A549 (cell line): ENCODE results near the gene CPLX1. TPM values are rescaled to one million over a fixed set of nuclear protein-coding genes. Genes with fewer than 3 reads are reported as not detected.

Source experiments
- ATAC-seq, 2 experiments: fragments of 200-7000 bp in 1 of 2; fragments of >200 bp in 1 of 2; cut with Nextera tagmentation in 1 of 2; cut with Tn5 transposase in 1 of 2; 3 replicates each; pipeline versions ENCODE4 v1.8.0 to v1.9.1; 2018 to 2020; ENCODE audit warnings: mild to moderate bottlenecking in 1 of 2, moderate library complexity in 1 of 2
- CTCF ChIA-PET: fragments of 300-600 bp; sonication (Branson Sonifier 250); formaldehyde crosslinking; extraction: SDS; loops from one replicate; lab custom pipeline; 2021; ENCODE audit warnings: antibody characterized with exemption, inconsistent platforms; lab: Yijun Ruan, JAX
- POLR2A ChIA-PET: fragments of 350-600 bp; formaldehyde crosslinking; extraction: SDS; loops from one replicate; lab custom pipeline; 2021; ENCODE audit warnings: antibody characterized with exemption, inconsistent platforms; lab: Yijun Ruan, JAX
- DNase-seq, 2 experiments: peaks; one replicate each; pipeline versions ENCODE4 v3.0.0 to v3.0.0-alpha.2; 2011 to 2016; ENCODE audit warnings: low read depth in 1 of 2, low spot score in 1 of 2
- FAIRE-seq: peaks from 2 replicates; lab custom pipeline; 2011; peaks lifted over from hg19 to GRCh38; lab: Jason Lieb, UNC
- H3K27ac ChIP-seq, 2 experiments: fragments of >200 bp; sonication (Bioruptor Twin); formaldehyde crosslinking; 3 replicates each; pipeline ENCODE4 v1.5.1; 2016 to 2017
- H3K4me1 ChIP-seq: fragments of >200 bp; sonication (Bioruptor Twin); formaldehyde crosslinking; 3 replicates; pipeline ENCODE4 v1.6.1; 2016
- H3K4me2 ChIP-seq: fragments of >200 bp; sonication (Bioruptor Twin); formaldehyde crosslinking; 3 replicates; pipeline ENCODE4 v1.6.1; 2016
- H3K4me3 ChIP-seq: fragments of >200 bp; sonication (Bioruptor Twin); formaldehyde crosslinking; 3 replicates; pipeline ENCODE4 v1.5.1; 2016
- H3K9me3 ChIP-seq: fragments of >200 bp; sonication (Bioruptor Twin); formaldehyde crosslinking; 3 replicates; pipeline ENCODE4 v1.6.1; 2016
- BHLHE40 ChIP-seq: IDR thresholded peaks from 2 replicates; pipeline ENCODE4 v1.6.1; 2012; ENCODE audit warnings: low read depth, low read length, inconsistent platforms
- CBX2 ChIP-seq: fragments of 200-600 bp; sonication (generic); IDR thresholded peaks from 2 replicates; pipeline ENCODE4 v1.6.1; 2016; ENCODE audit warnings: low read depth, mild to moderate bottlenecking, borderline replicate concordance
- CBX8 ChIP-seq: fragments of 200-600 bp; sonication (generic); IDR thresholded peaks from 2 replicates; pipeline ENCODE4 v1.6.1; 2016
- CEBPB ChIP-seq, 2 experiments: fragments of >200 bp in 1 of 2; sonication (Bioruptor Twin) in 1 of 2; formaldehyde crosslinking in 1 of 2; IDR thresholded peaks; 2 replicates each; pipeline ENCODE4 v1.6.1; 2012 to 2016
- CHD2 ChIP-seq: fragments of 150-350 bp; IDR thresholded peaks from 2 replicates; pipeline ENCODE4 v1.6.1; 2014; ENCODE audit warnings: low read length; ENCODE audit not compliant: partially characterized antibody
- CHD4 ChIP-seq: fragments of 200-600 bp; sonication (generic); IDR thresholded peaks from 2 replicates; pipeline ENCODE4 v1.6.1; 2016; ENCODE audit warnings: antibody characterized with exemption, mild to moderate bottlenecking, borderline replicate concordance
- EHMT2 ChIP-seq: fragments of 200-600 bp; sonication (generic); IDR thresholded peaks from 2 replicates; pipeline ENCODE4 v1.6.1; 2016; ENCODE audit warnings: antibody characterized with exemption, low read depth, mild to moderate bottlenecking, moderate library complexity
- ELK1 ChIP-seq: fragments of 150-350 bp; IDR thresholded peaks from 2 replicates; pipeline ENCODE4 v1.6.1; 2014; ENCODE audit warnings: low read depth, mild to moderate bottlenecking, low read length
- FOSL2 ChIP-seq, 2 experiments: fragments of 450-650 bp in 1 of 2; fragments of >200 bp in 1 of 2; sonication (Bioruptor Twin) in 1 of 2; formaldehyde crosslinking; IDR thresholded peaks; 2 replicates each; pipeline versions ENCODE4 v1.5.0 to v1.6.1; 2016 to 2020; ENCODE audit warnings: mild to moderate bottlenecking in 1 of 2, moderate library complexity in 1 of 2
- FOXS1 ChIP-seq: fragments of 250-450 bp; sonication (Bioruptor Pico); IDR thresholded peaks from 2 replicates; pipeline ENCODE4 v1.5.0; 2020; ENCODE audit warnings: mild to moderate bottlenecking, moderate library complexity
- GATA3 ChIP-seq: IDR thresholded peaks from 2 replicates; pipeline ENCODE4 v1.6.1; 2012; ENCODE audit warnings: borderline replicate concordance
- HDAC2 ChIP-seq: fragments of 200-600 bp; sonication (generic); IDR thresholded peaks from 2 replicates; pipeline ENCODE4 v1.6.1; 2016
- HEYL ChIP-seq: fragments of 250-450 bp; sonication (Bioruptor Pico); IDR thresholded peaks from 2 replicates; pipeline ENCODE4 v1.8.0; 2021; ENCODE audit warnings: mild to moderate bottlenecking, moderate library complexity
- HOXA7 ChIP-seq: fragments of 250-450 bp; sonication (Bioruptor Pico); IDR thresholded peaks from 2 replicates; pipeline ENCODE4 v1.5.0; 2020; ENCODE audit warnings: mild to moderate bottlenecking, moderate library complexity
- HOXB13 ChIP-seq: fragments of 250-450 bp; sonication (Bioruptor Pico); IDR thresholded peaks from 2 replicates; pipeline ENCODE4 v1.5.0; 2020; ENCODE audit warnings: low read depth, mild to moderate bottlenecking, moderate library complexity
- JUN ChIP-seq, 2 experiments: fragments of >200 bp; sonication (Bioruptor Twin); formaldehyde crosslinking; IDR thresholded peaks; 2 replicates in 1 of 2; 3 replicates in 1 of 2; pipeline ENCODE4 v1.6.1; 2016 to 2017
- KDM5A ChIP-seq: fragments of 200-600 bp; sonication (generic); IDR thresholded peaks from 2 replicates; pipeline ENCODE4 v1.6.1; 2016; ENCODE audit warnings: antibody characterized with exemption, mild to moderate bottlenecking
- MAZ ChIP-seq: fragments of 150-350 bp; IDR thresholded peaks from 2 replicates; pipeline ENCODE4 v1.6.1; 2014; ENCODE audit warnings: antibody characterized with exemption, low read depth, low read length, borderline replicate concordance
- NFE2L2 ChIP-seq: fragments of 150-350 bp; conservative IDR thresholded peaks from 2 replicates; pipeline ENCODE4 v1.6.1; 2014; ENCODE audit warnings: low read length
- NPAS2 ChIP-seq: fragments of 250-450 bp; sonication (Bioruptor Pico); IDR thresholded peaks from 2 replicates; pipeline ENCODE4 v1.8.0; 2022; ENCODE audit warnings: mild to moderate bottlenecking, moderate library complexity, borderline replicate concordance
- PBX3 ChIP-seq: IDR thresholded peaks from 2 replicates; pipeline ENCODE4 v1.6.1; 2012
- POLR2A ChIP-seq: IDR thresholded peaks from 2 replicates; pipeline ENCODE4 v1.6.1; 2012; ENCODE audit warnings: mild to moderate bottlenecking, low read length
- POLR2AphosphoS2 ChIP-seq: conservative IDR thresholded peaks from 2 replicates; pipeline ENCODE4 v1.6.1; 2012; ENCODE audit warnings: low read length, improper control_type of control experiment, inconsistent platforms
- RAD21 ChIP-seq, 2 experiments: fragments of >200 bp in 1 of 2; sonication (Bioruptor Twin) in 1 of 2; formaldehyde crosslinking in 1 of 2; IDR thresholded peaks in 1 of 2; conservative IDR thresholded peaks in 1 of 2; 2 replicates in 1 of 2; 3 replicates in 1 of 2; pipeline ENCODE4 v1.6.1; 2012 to 2018; ENCODE audit warnings: inconsistent platforms in 1 of 2
- RARB ChIP-seq: fragments of 250-450 bp; sonication (Bioruptor Pico); IDR thresholded peaks from 2 replicates; pipeline ENCODE4 v1.8.0; 2021; ENCODE audit warnings: mild to moderate bottlenecking, moderate library complexity
- TP53 ChIP-seq: fragments of 250-450 bp; sonication (Bioruptor Pico); IDR thresholded peaks from 2 replicates; pipeline ENCODE4 v1.5.0; 2021; ENCODE audit warnings: mild to moderate bottlenecking, moderate library complexity
- ZC3H11A ChIP-seq: fragments of 450-650 bp; IDR thresholded peaks from 2 replicates; pipeline ENCODE4 v1.6.1; 2014; ENCODE audit warnings: antibody characterized with exemption, mild to moderate bottlenecking
- ZSCAN20 ChIP-seq: fragments of 250-450 bp; sonication (Bioruptor Pico); IDR thresholded peaks from 2 replicates; pipeline ENCODE4 v1.8.0; 2022; ENCODE audit warnings: mild to moderate bottlenecking, moderate library complexity
- WGBS: methylation state at CpG from one replicate; pipeline ENCODE4 v1.1.6; 2017; ENCODE audit errors: missing lambda C conversion rate; 5-methylcytosine and 5-hydroxymethylcytosine counted together
- polyA plus RNA-seq, 4 experiments: library from polyadenylated mRNA; depleted of rRNA in 3 of 4; stranded (reverse); fragments of >200 nt; fragmentation: RNase III in 1 of 4; extraction: RNeasy Plus Mini Kit Qiagen cat#74134 plus additional on column Dnase treatment in 1 of 4; gene quantifications; 2 replicates in 3 of 4; 3 replicates in 1 of 4; pipeline ENCODE4 v1.2.3, GENCODE V29; 2011 to 2017
- TF ChIP-seq, protein P1 (sequence below): fragments of 200-600 bp; sonication (generic); IDR thresholded peaks from 2 replicates; pipeline ENCODE4 v1.6.1; 2016; ENCODE audit warnings: antibody characterized with exemption, mild to moderate bottlenecking, moderate library complexity
- TF ChIP-seq, protein P2 (sequence below): fragments of 250-450 bp; sonication (Bioruptor Pico); IDR thresholded peaks from 2 replicates; pipeline ENCODE4 v1.5.0; 2020; ENCODE audit warnings: low read depth, mild to moderate bottlenecking, moderate library complexity

Gene CPLX1
- polyA plus RNA-seq, 2 of the 4 experiments (the other 2 are of a cell fraction): 0.19 to 0.57 TPM

- ATAC-seq: peak; percentile 10 to 12; a peak in 4 of 6 replicates
Observed at GRCh38 chr4:789571-790465, 36.1 kb downstream of the CPLX1 start.

DNA sequence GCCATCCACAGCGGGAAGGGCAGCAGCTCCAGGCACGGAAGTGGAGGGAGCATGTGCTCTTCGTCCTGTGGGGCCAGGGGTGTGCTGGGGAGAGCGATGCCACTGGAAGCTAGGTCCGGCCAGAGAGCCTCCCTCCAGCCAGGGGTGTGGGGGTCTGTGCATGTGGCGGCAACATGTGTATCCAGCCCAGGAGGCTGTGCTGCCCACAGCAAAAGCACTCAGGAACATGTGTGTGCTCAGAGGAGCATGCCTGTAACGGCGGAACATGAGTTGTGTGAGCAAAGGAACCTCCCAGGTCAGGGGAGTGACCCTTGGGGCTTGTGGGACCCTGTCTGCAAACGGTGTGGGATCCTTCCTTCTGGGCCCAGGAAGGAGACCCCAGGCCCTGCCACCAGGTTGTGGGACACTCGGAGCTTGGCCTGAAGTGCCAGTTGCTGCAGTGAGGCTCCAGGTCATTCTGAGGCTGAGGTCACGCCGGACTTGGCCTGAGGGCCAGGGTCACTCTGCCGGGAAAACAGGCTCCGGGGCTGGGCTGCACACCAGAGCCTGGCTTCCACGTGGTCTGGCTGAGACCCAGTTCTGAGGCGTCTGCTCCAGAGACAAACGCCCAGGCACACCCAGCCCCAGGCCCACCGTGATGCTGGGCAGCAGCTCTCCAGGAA is 37.2 kb downstream of the CPLX1 start:
- H3K27ac ChIP-seq: no peak overlapping the region
- TF ChIP-seq POLR2AphosphoS2: no peak
- TF ChIP-seq MAZ: no peak
- no peak for TF ChIP-seq ZSCAN20 (CRISPR knock-in tag)
- TF ChIP-seq FOSL2 (IDR thresholded peaks at IDR 0.05): no peak
- no peak for TF ChIP-seq FOSL2 (CRISPR knock-in tag; IDR thresholded peaks at IDR 0.05)
- no peak for TF ChIP-seq NFE2L2
- no peak for TF ChIP-seq PBX3
- no peak for TF ChIP-seq CHD4
- TF ChIP-seq RAD21 (conservative IDR thresholded peaks at IDR 0.05 in 1 of 2, IDR thresholded peaks at IDR 0.05 in 1 of 2): no peak
- TF ChIP-seq BHLHE40: no peak
- no peak for TF ChIP-seq CEBPB (IDR thresholded peaks at IDR 0.05)
- TF ChIP-seq EHMT2: no peak
- no peak for TF ChIP-seq CHD2
- no peak for TF ChIP-seq ELK1
- TF ChIP-seq HOXA7 (CRISPR knock-in tag): no peak
- TF ChIP-seq ZC3H11A: no peak
- DNase-seq (no peak), FAIRE-seq (no peak), ATAC-seq (no peak)
- no peak overlapping the region for H3K4me3 ChIP-seq
- no peaks in the 10 kb centered on the region for H3K9me3 ChIP-seq
- WGBS: 64% methylated on average over 5 of the region's 18 CpGs
- H3K4me2 ChIP-seq: no peak overlapping the region
- H3K4me1 ChIP-seq: no peaks in the 10 kb centered on the region
- CTCF ChIA-PET: no interaction called here
- POLR2A ChIA-PET: no interaction called here

More at GRCh38 chr4:789571-790465, 36.1 kb downstream of the CPLX1 start:
- Histone ChIP-seq H3K9me3 (no peaks in the 10 kb centered on the region), H3K4me2 (no peak overlapping the region), H3K4me3 (no peak overlapping the region), H3K27ac (no peak overlapping the region), H3K4me1 (no peaks in the 10 kb centered on the region)
- TF ChIP-seq CBX2: no peak
- TF ChIP-seq CHD2: no peak
- TF ChIP-seq HOXB13 (CRISPR knock-in tag): no peak
- no peak for TF ChIP-seq TP53
- TF ChIP-seq HDAC2: no peak
- TF ChIP-seq ELK1: no peak
- TF ChIP-seq FOXS1: no peak
- no peak for TF ChIP-seq KDM5A
- TF ChIP-seq FOSL2 (IDR thresholded peaks at IDR 0.05): no peak
- TF ChIP-seq FOSL2 (CRISPR knock-in tag; IDR thresholded peaks at IDR 0.05): no peak
- no peak for TF ChIP-seq CBX8
- TF ChIP-seq, protein P1, sequence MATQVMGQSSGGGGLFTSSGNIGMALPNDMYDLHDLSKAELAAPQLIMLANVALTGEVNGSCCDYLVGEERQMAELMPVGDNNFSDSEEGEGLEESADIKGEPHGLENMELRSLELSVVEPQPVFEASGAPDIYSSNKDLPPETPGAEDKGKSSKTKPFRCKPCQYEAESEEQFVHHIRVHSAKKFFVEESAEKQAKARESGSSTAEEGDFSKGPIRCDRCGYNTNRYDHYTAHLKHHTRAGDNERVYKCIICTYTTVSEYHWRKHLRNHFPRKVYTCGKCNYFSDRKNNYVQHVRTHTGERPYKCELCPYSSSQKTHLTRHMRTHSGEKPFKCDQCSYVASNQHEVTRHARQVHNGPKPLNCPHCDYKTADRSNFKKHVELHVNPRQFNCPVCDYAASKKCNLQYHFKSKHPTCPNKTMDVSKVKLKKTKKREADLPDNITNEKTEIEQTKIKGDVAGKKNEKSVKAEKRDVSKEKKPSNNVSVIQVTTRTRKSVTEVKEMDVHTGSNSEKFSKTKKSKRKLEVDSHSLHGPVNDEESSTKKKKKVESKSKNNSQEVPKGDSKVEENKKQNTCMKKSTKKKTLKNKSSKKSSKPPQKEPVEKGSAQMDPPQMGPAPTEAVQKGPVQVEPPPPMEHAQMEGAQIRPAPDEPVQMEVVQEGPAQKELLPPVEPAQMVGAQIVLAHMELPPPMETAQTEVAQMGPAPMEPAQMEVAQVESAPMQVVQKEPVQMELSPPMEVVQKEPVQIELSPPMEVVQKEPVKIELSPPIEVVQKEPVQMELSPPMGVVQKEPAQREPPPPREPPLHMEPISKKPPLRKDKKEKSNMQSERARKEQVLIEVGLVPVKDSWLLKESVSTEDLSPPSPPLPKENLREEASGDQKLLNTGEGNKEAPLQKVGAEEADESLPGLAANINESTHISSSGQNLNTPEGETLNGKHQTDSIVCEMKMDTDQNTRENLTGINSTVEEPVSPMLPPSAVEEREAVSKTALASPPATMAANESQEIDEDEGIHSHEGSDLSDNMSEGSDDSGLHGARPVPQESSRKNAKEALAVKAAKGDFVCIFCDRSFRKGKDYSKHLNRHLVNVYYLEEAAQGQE: no peak
- no peak for TF ChIP-seq GATA3
- TF ChIP-seq NPAS2 (CRISPR knock-in tag): no peak
- TF ChIP-seq POLR2A: no peak
- no peak for TF ChIP-seq RARB (CRISPR knock-in tag)
- no peak for TF ChIP-seq JUN (IDR thresholded peaks at IDR 0.05)
- TF ChIP-seq, protein P2, sequence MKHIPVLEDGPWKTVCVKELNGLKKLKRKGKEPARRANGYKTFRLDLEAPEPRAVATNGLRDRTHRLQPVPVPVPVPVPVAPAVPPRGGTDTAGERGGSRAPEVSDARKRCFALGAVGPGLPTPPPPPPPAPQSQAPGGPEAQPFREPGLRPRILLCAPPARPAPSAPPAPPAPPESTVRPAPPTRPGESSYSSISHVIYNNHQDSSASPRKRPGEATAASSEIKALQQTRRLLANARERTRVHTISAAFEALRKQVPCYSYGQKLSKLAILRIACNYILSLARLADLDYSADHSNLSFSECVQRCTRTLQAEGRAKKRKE: no peak
- no peak for TF ChIP-seq HEYL (CRISPR knock-in tag)
- DNase-seq: no peak
- ChIA-PET CTCF (interaction anchor here (0.7 kb wide), 1 partner anchor 47 kb away, joined by 3 read pairs; no protein-coding TSS in a partner anchor), POLR2A (no interaction called here)
- FAIRE-seq: no peak
- WGBS: 60% methylated on average over 1 of the region's 27 CpGs
